B cell (primary cell): ENCODE results near the gene IL9. TPM values are rescaled to one million over a fixed set of nuclear protein-coding genes. Genes with fewer than 3 reads are reported as not detected.

Source experiments
- ATAC-seq: fragments of 200-7000 bp; cut with Tn5 transposase; one replicate; pipeline ENCODE4 v1.10.0; 2021; ENCODE audit warnings: low read depth, mild to moderate bottlenecking, moderate number of reproducible peaks, moderate library complexity
- CTCF ChIA-PET: fragments of 350-600 bp; sonication (Branson Sonifier 250); formaldehyde crosslinking; loops from one replicate; lab custom pipeline; 2021; ENCODE audit warnings: antibody characterized with exemption, inconsistent platforms; lab: Charles Lee
- POLR2A ChIA-PET: fragments of 350-600 bp; sonication (Branson Sonifier 250); formaldehyde crosslinking; loops from one replicate; lab custom pipeline; 2021; ENCODE audit warnings: antibody characterized with exemption; lab: Charles Lee
- DNase-seq: peaks from one replicate; pipeline ENCODE4 v3.0.0; 2013
- H2AFZ ChIP-seq: 2 replicates; pipeline ENCODE4 v1.6.1; 2012; ENCODE audit warnings: mild to moderate bottlenecking, low read depth, low read length; ENCODE audit not compliant: insufficient read depth, poor library complexity, severe bottlenecking
- H3K27ac ChIP-seq, 2 donors: 1 replicate in 1 of 2; 2 replicates in 1 of 2; pipeline ENCODE4 v1.5.1; 2012 to 2013; ENCODE audit warnings: low read length in 2 of 2, mild to moderate bottlenecking in 2 of 2, moderate library complexity in 1 of 2
- H3K27me3 ChIP-seq, 4 experiments: fragments of 200-600 bp in 1 of 4; sonication (generic) in 1 of 4; replicated peaks in 1 of 4; 1 replicate in 2 of 4; 2 replicates in 2 of 4; pipeline versions ENCODE4 v1.6.1 to v1.7.0; 2013 to 2016; ENCODE audit warnings: low read length in 3 of 4, mild to moderate bottlenecking in 2 of 4, mixed read lengths in 1 of 4, moderate library complexity in 1 of 4; ENCODE audit not compliant: insufficient read depth in 4 of 4, control insufficient read depth in 3 of 4; ENCODE audit errors: control extremely low read depth in 1 of 4
- H3K36me3 ChIP-seq, 2 experiments: replicated peaks in 1 of 2; 1 replicate in 1 of 2; 2 replicates in 1 of 2; pipeline versions ENCODE4 v1.6.1 to v1.7.1; 2013; ENCODE audit warnings: low read length in 1 of 2; ENCODE audit not compliant: insufficient read depth in 2 of 2, control insufficient read depth in 1 of 2; ENCODE audit errors: control extremely low read depth in 1 of 2, extremely low read depth in 1 of 2
- H3K4me1 ChIP-seq, 2 donors: fragments of 200-600 bp in 1 of 2; sonication (generic) in 1 of 2; 1 replicate in 1 of 2; 2 replicates in 1 of 2; pipeline versions ENCODE4 v1.5.1 to v1.6.1; 2013 to 2017; ENCODE audit warnings: low read length in 2 of 2; ENCODE audit not compliant: control insufficient read depth in 2 of 2, insufficient read depth in 2 of 2
- H3K4me2 ChIP-seq: replicated peaks from 2 replicates; pipeline ENCODE3; 2012; ENCODE audit warnings: mild to moderate bottlenecking, low read depth, low read length; ENCODE audit not compliant: poor library complexity, severe bottlenecking
- H3K4me3 ChIP-seq, 5 experiments: fragments of 200-600 bp in 1 of 5; sonication (generic) in 1 of 5; 1 replicate in 3 of 5; 2 replicates in 2 of 5; pipeline versions ENCODE4 v1.5.1 to v1.7.0; 2011 to 2016; ENCODE audit warnings: low read length in 4 of 5, mild to moderate bottlenecking in 4 of 5, low read depth in 2 of 5, control low read depth in 1 of 5, moderate library complexity in 1 of 5; ENCODE audit not compliant: insufficient read depth in 1 of 5; ENCODE audit errors: control extremely low read depth in 1 of 5, extremely low read depth in 1 of 5
- H3K79me2 ChIP-seq: fragments of 200-600 bp; sonication (generic); one replicate; pipeline ENCODE4 v1.6.0; 2016; ENCODE audit warnings: low read length; ENCODE audit not compliant: control insufficient read depth, insufficient read depth
- H3K9ac ChIP-seq: fragments of 200-600 bp; sonication (generic); 2 replicates; pipeline ENCODE4 v1.6.1; 2017; ENCODE audit warnings: mild to moderate bottlenecking, low read length, moderate library complexity
- H3K9me3 ChIP-seq, 3 donors: one replicate each; pipeline versions ENCODE4 v1.6.1 to v1.7.1; 2013; ENCODE audit warnings: low read length in 2 of 3; ENCODE audit not compliant: control insufficient read depth in 2 of 3, insufficient read depth in 1 of 3; ENCODE audit errors: control extremely low read depth in 1 of 3
- H4K20me1 ChIP-seq: 2 replicates; pipeline ENCODE4 v1.6.0; 2012; ENCODE audit warnings: mild to moderate bottlenecking, low read length; ENCODE audit not compliant: insufficient read depth, control insufficient read depth, poor library complexity, severe bottlenecking
- H3K27ac Mint-ChIP-seq: one replicate; pipeline ENCODE4 v1.8.0; 2021; ENCODE audit warnings: mixed read lengths
- H3K27me3 Mint-ChIP-seq: one replicate; pipeline ENCODE4 v1.8.0; 2021; ENCODE audit warnings: mixed read lengths
- H3K4me1 Mint-ChIP-seq: one replicate; pipeline ENCODE4 v1.8.0; 2021; ENCODE audit warnings: mixed read lengths
- H3K4me3 Mint-ChIP-seq: one replicate; pipeline ENCODE4 v1.8.0; 2021; ENCODE audit warnings: mixed read lengths
- H3K9me3 Mint-ChIP-seq: one replicate; pipeline ENCODE4 v1.8.0; 2022; ENCODE audit warnings: mixed read lengths; ENCODE audit not compliant: insufficient read depth
- EZH2 ChIP-seq: IDR thresholded peaks from 2 replicates; pipeline ENCODE4 v1.6.1; 2012; ENCODE audit warnings: borderline replicate concordance, low read depth, mild to moderate bottlenecking, moderate library complexity, low read length; ENCODE audit not compliant: insufficient read depth, poor library complexity, severe bottlenecking
- WGBS: methylation state at CpG from one replicate; pipeline ENCODE4 v1.1.5; 2013; ENCODE audit warnings: missing lambda C conversion rate; ENCODE audit not compliant: insufficient coverage; 5-methylcytosine and 5-hydroxymethylcytosine counted together
- intact Hi-C: fragments of 100-400 bp; cut with micrococcal nuclease; formaldehyde crosslinking; loops from one replicate; pipeline ENCODE4 v1.10.0; 2022
- polyA plus RNA-seq: library from polyadenylated mRNA; depleted of rRNA; stranded (reverse); fragments of >200 nt; gene quantifications from 2 replicates; pipeline ENCODE4 v1.2.3, GENCODE V29; 2012
- total RNA-seq, 2 donors: library from RNA; stranded (reverse); fragments of 120-200 nt in 1 of 2; gene quantifications; 1 replicate in 1 of 2; 2 replicates in 1 of 2; pipeline versions ENCODE4 v1.2.3 to v1.2.4, GENCODE V29; 2013 to 2022
- TF ChIP-seq, protein P1 (sequence below): fragments of 200-600 bp; IDR thresholded peaks from one replicate; pipeline ENCODE4 v1.8.0; 2022; ENCODE audit warnings: antibody characterized with exemption, mild to moderate bottlenecking

The IL9 gene
- total and polyA plus RNA-seq, 2 donors (not counting 1 experiment from before 2014, with no cell fraction given), result not detected

- Histone ChIP-seq H4K20me1 (no peaks in the 10 kb centered on the region), H3K79me2 (no peaks in the 10 kb centered on the region), H3K36me3 (no peaks in the 10 kb centered on the region), H3K9me3 (peaks cover 0 to 6% (median 6%) of the 10 kb centered on the region in 3 donors), H3K4me2 (no peak overlapping the region), H2AFZ (no peak overlapping the region), H3K9ac (no peak overlapping the region), H3K4me1 (no peaks in the 10 kb centered on the region), H3K27ac (no peak overlapping the region), H3K4me3 (no peak overlapping the region), H3K27me3 (peaks cover 0 to 4% (median 0%) of the 10 kb centered on the region in 4 experiments)
- Mint-ChIP-seq H3K4me3 (no peak overlapping the region), H3K27ac (no peak overlapping the region), H3K4me1 (no peaks in the 10 kb centered on the region), H3K9me3 (peaks cover 2% of the 10 kb centered on the region), H3K27me3 (peaks cover 14% of the 10 kb centered on the region)
- intact Hi-C loops, result no loop called here
- ChIA-PET POLR2A (no interaction called here), CTCF (no interaction called here)
- WGBS, result 71% methylated on average over 2 of the region's 4 CpGs
- ATAC-seq, result no peak
- no peak for TF ChIP-seq EZH2
- TF ChIP-seq, protein P1, sequence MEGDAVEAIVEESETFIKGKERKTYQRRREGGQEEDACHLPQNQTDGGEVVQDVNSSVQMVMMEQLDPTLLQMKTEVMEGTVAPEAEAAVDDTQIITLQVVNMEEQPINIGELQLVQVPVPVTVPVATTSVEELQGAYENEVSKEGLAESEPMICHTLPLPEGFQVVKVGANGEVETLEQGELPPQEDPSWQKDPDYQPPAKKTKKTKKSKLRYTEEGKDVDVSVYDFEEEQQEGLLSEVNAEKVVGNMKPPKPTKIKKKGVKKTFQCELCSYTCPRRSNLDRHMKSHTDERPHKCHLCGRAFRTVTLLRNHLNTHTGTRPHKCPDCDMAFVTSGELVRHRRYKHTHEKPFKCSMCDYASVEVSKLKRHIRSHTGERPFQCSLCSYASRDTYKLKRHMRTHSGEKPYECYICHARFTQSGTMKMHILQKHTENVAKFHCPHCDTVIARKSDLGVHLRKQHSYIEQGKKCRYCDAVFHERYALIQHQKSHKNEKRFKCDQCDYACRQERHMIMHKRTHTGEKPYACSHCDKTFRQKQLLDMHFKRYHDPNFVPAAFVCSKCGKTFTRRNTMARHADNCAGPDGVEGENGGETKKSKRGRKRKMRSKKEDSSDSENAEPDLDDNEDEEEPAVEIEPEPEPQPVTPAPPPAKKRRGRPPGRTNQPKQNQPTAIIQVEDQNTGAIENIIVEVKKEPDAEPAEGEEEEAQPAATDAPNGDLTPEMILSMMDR, result no peak
- no peak for DNase-seq
Measured at GRCh38 chr5:135842737-135843136, 52.9 kb downstream of the IL9 start.

Other genes with a start within 250 kb of the IL9 start
- gene SLC25A48, start 61.2 kb downstream of the IL9 start, total RNA-seq, result not detected in 2 replicates
- not detected in 2 replicates for gene SLC25A48, start 61.2 kb downstream of the IL9 start, polyA plus RNA-seq
- gene LECT2, start 59.1 kb upstream of the IL9 start, total RNA-seq, result not detected in 2 replicates
- not detected in 2 replicates for gene LECT2, start 59.1 kb upstream of the IL9 start, polyA plus RNA-seq
- 3.7 and 4.2 TPM in 2 replicates for gene TGFBI, start 133.1 kb upstream of the IL9 start, total RNA-seq
- gene TGFBI, start 133.1 kb upstream of the IL9 start, polyA plus RNA-seq, result 2.0 and 4.5 TPM in 2 replicates
- gene SMAD5, start 237.0 kb upstream of the IL9 start, total RNA-seq, result 38.6 and 43.1 TPM in 2 replicates
- 9.4 and 9.7 TPM in 2 replicates for gene SMAD5, start 237.0 kb upstream of the IL9 start, polyA plus RNA-seq